Activated CD8-positive, alpha-beta T cell treated with anti-CD3 and anti-CD28 coated beads, Interleukin-2, amount 10 ng/mL, durations not matched to agents 7 days and 5 days (primary cell): ENCODE measurements around the gene ADGRE1. TPM values are rescaled to one million over a fixed set of nuclear protein-coding genes. Genes with fewer than 3 reads are reported as not detected.

Source experiments
- ATAC-seq: fragments of 150-1000 bp; cut with Tn5 transposase; one replicate; pipeline ENCODE4 v1.10.0; 2021; ENCODE audit warnings: moderate library complexity
- CTCF ChIA-PET: fragments of 350-600 bp; sonication (Branson Sonifier 250); formaldehyde crosslinking; loops from one replicate; lab custom pipeline; 2021; ENCODE audit warnings: antibody characterized with exemption; lab: Charles Lee
- POLR2A ChIA-PET: fragments of 350-600 bp; sonication (Branson Sonifier 250); formaldehyde crosslinking; loops from one replicate; lab custom pipeline; 2021; ENCODE audit warnings: antibody characterized with exemption; lab: Charles Lee
- DNase-seq: peaks from one replicate; pipeline ENCODE4 v3.0.0-alpha.2; 2020
- H3K27ac Mint-ChIP-seq: one replicate; pipeline ENCODE4 v1.8.0; 2021; ENCODE audit warnings: mild to moderate bottlenecking, mixed read lengths
- H3K27me3 Mint-ChIP-seq: one replicate; pipeline ENCODE4 v1.8.0; 2021; ENCODE audit warnings: low read depth, mixed read lengths
- H3K36me3 Mint-ChIP-seq: one replicate; pipeline ENCODE4 v1.8.0; 2021; ENCODE audit warnings: low read depth, mixed read lengths
- H3K4me1 Mint-ChIP-seq: one replicate; pipeline ENCODE4 v1.8.0; 2021; ENCODE audit warnings: low read depth, mixed read lengths
- H3K4me3 Mint-ChIP-seq: one replicate; pipeline ENCODE4 v1.8.0; 2021; ENCODE audit warnings: mild to moderate bottlenecking, mixed read lengths
- H3K9me3 Mint-ChIP-seq: one replicate; pipeline ENCODE4 v1.8.0; 2022; ENCODE audit warnings: mixed read lengths; ENCODE audit not compliant: insufficient read depth
- total RNA-seq, 2 experiments: library from RNA; stranded (reverse); gene quantifications; one replicate each; pipeline ENCODE4 v1.2.3, GENCODE V29; 2021

Gene ADGRE1
- total RNA-seq, 2 experiments from 2014 or later, result 0.47 to 0.50 TPM

GRCh38 chr19:6914321-6914720 is 26.9 kb downstream of the ADGRE1 start:
- ChIA-PET CTCF (no interaction called here), POLR2A (no interaction called here)
- Mint-ChIP-seq H3K27ac (no peak overlapping the region), H3K4me3 (no peak overlapping the region), H3K36me3 (peaks cover 16% of the 10 kb centered on the region), H3K4me1 (no peaks in the 10 kb centered on the region), H3K27me3 (no peaks in the 10 kb centered on the region), H3K9me3 (peaks cover 10% of the 10 kb centered on the region)
- ATAC-seq (no peak), DNase-seq (no peak)

- DNase-seq (no peak), ATAC-seq (no peak)
- CTCF ChIA-PET, result no interaction called here
- POLR2A ChIA-PET, result no interaction called here
- H3K27me3 Mint-ChIP-seq, result no peaks in the 10 kb centered on the region
- H3K9me3 Mint-ChIP-seq, result peaks cover 10% of the 10 kb centered on the region
- no peak overlapping the region for H3K27ac Mint-ChIP-seq
- peaks cover 18% of the 10 kb centered on the region for H3K36me3 Mint-ChIP-seq
- no peak overlapping the region for H3K4me3 Mint-ChIP-seq
- no peaks in the 10 kb centered on the region for H3K4me1 Mint-ChIP-seq
Measured at GRCh38 chr19:6916952-6917351, 29.6 kb downstream of the ADGRE1 start.

- peaks cover 3% of the 10 kb centered on the region for H3K4me1 Mint-ChIP-seq
- H3K27me3 Mint-ChIP-seq, result no peaks in the 10 kb centered on the region
- peaks cover 7% of the 10 kb centered on the region for H3K36me3 Mint-ChIP-seq
- no peak for DNase-seq
- H3K27ac Mint-ChIP-seq, result no peak overlapping the region
- CTCF ChIA-PET, result no interaction called here
- H3K9me3 Mint-ChIP-seq, result peaks cover 12% of the 10 kb centered on the region
- no peak for ATAC-seq
- no peak overlapping the region for H3K4me3 Mint-ChIP-seq
- POLR2A ChIA-PET, result no interaction called here
Measured at GRCh38 chr19:6925386-6925785, 38.0 kb downstream of the ADGRE1 start.

- DNase-seq, result no peak
- Mint-ChIP-seq H3K4me1 (peaks cover 3% of the 10 kb centered on the region), H3K27me3 (no peaks in the 10 kb centered on the region), H3K9me3 (peaks cover 15% of the 10 kb centered on the region), H3K4me3 (no peak overlapping the region), H3K36me3 (peaks cover 7% of the 10 kb centered on the region), H3K27ac (no peak overlapping the region)
- ChIA-PET CTCF (interaction anchor here (0.7 kb wide), 1 partner anchor 144 kb away, joined by 3 read pairs; the partner anchor contains the start of gene ZNF557), POLR2A (interaction anchor here (0.6 kb wide), 2 partner anchors 51 to 1733 kb away, joined by 3 to 4 read pairs; no protein-coding TSS in a partner anchor)
- ATAC-seq, result no peak
Measured at GRCh38 chr19:6925801-6926751, 38.7 kb downstream of the ADGRE1 start.

- Mint-ChIP-seq H3K27me3 (no peaks in the 10 kb centered on the region), H3K27ac (no peak overlapping the region), H3K9me3 (peaks cover 17% of the 10 kb centered on the region), H3K36me3 (peaks cover 4% of the 10 kb centered on the region), H3K4me3 (no peak overlapping the region), H3K4me1 (peaks cover 3% of the 10 kb centered on the region)
- ATAC-seq (no peak), DNase-seq (no peak)
- CTCF ChIA-PET, result interaction anchor here (2.4 kb wide), 1 partner anchor 67 kb away, joined by 10 read pairs; no protein-coding TSS in a partner anchor
- POLR2A ChIA-PET, result no interaction called here
Measured at GRCh38 chr19:6930190-6930589, 42.8 kb downstream of the ADGRE1 start.

- POLR2A ChIA-PET, result no interaction called here
- no peaks in the 10 kb centered on the region for H3K4me1 Mint-ChIP-seq
- no peak for ATAC-seq
- no peak overlapping the region for H3K4me3 Mint-ChIP-seq
- H3K36me3 Mint-ChIP-seq, result peaks cover under 1% of the 10 kb centered on the region
- CTCF ChIA-PET, result no interaction called here
- H3K27me3 Mint-ChIP-seq, result no peaks in the 10 kb centered on the region
- no peak overlapping the region for H3K27ac Mint-ChIP-seq
- peaks cover 13% of the 10 kb centered on the region for H3K9me3 Mint-ChIP-seq
- no peak for DNase-seq
Measured at GRCh38 chr19:6935069-6935468, 47.7 kb downstream of the ADGRE1 start.

- ATAC-seq (no peak), DNase-seq (no peak)
- Mint-ChIP-seq H3K36me3 (peaks cover 3% of the 10 kb centered on the region), H3K27ac (no peak overlapping the region), H3K9me3 (peaks cover 13% of the 10 kb centered on the region), H3K27me3 (no peaks in the 10 kb centered on the region), H3K4me1 (no peaks in the 10 kb centered on the region), H3K4me3 (no peak overlapping the region)
- POLR2A ChIA-PET, result no interaction called here
- CTCF ChIA-PET, result no interaction called here
Measured at GRCh38 chr19:6935618-6936017, 48.2 kb downstream of the ADGRE1 start.

GRCh38 chr19:6945733-6946132 is 58.4 kb downstream of the ADGRE1 start:
- H3K4me3 Mint-ChIP-seq, result no peak overlapping the region
- ATAC-seq, result peak; percentile 55

GRCh38 chr19:6947745-6948144 is 60.4 kb downstream of the ADGRE1 start:
- peak overlapping the region; percentile 54 for H3K27ac Mint-ChIP-seq
- peak; percentile 79 for ATAC-seq
- H3K9me3 Mint-ChIP-seq, result no peaks in the 10 kb centered on the region
- no peaks in the 10 kb centered on the region for H3K36me3 Mint-ChIP-seq
- H3K4me3 Mint-ChIP-seq, result no peak overlapping the region
- no peaks in the 10 kb centered on the region for H3K27me3 Mint-ChIP-seq
- DNase-seq, result peak; percentile 66
- ChIA-PET POLR2A (interaction anchor here (0.6 kb wide), 1 partner anchor 151 kb away, joined by 3 read pairs; no protein-coding TSS in a partner anchor), CTCF (interaction anchor here (0.8 to 1.2 kb wide), 3 partner anchors 15 to 65 kb away, joined by 3 to 4 read pairs (median 3); no protein-coding TSS in a partner anchor)
- peaks cover 15% of the 10 kb centered on the region for H3K4me1 Mint-ChIP-seq

More at GRCh38 chr19:6945733-6946132, 58.4 kb downstream of the ADGRE1 start:
- POLR2A ChIA-PET, result no interaction called here
- H3K27me3 Mint-ChIP-seq, result no peaks in the 10 kb centered on the region
- CTCF ChIA-PET, result interaction anchor here (1.7 kb wide), 1 partner anchor 18 kb away, joined by 4 read pairs; no protein-coding TSS in a partner anchor
- no peak for DNase-seq
- H3K27ac Mint-ChIP-seq, result no peak overlapping the region
- H3K36me3 Mint-ChIP-seq, result no peaks in the 10 kb centered on the region
- no peaks in the 10 kb centered on the region for H3K9me3 Mint-ChIP-seq
- H3K4me1 Mint-ChIP-seq, result peaks cover 15% of the 10 kb centered on the region

GRCh38 chr19:6948884-6949283 is 61.5 kb downstream of the ADGRE1 start:
- DNase-seq, result no peak
- CTCF ChIA-PET, result interaction anchor here (0.6 to 1.2 kb wide), 3 partner anchors 14 to 123 kb away, joined by 3 to 4 read pairs (median 3); no protein-coding TSS in a partner anchor

GRCh38 chr19:6952956-6953355 is 65.6 kb downstream of the ADGRE1 start:
- CTCF ChIA-PET, result interaction anchor here (1.7 to 2.1 kb wide), 3 partner anchors 10 to 12 kb away, joined by 5 to 8 read pairs (median 6); no protein-coding TSS in a partner anchor
- DNase-seq (no peak), ATAC-seq (no peak)
- Mint-ChIP-seq H3K4me1 (peaks cover 6% of the 10 kb centered on the region), H3K4me3 (no peak overlapping the region), H3K27me3 (peaks cover 3% of the 10 kb centered on the region), H3K9me3 (peaks cover 6% of the 10 kb centered on the region), H3K36me3 (no peaks in the 10 kb centered on the region), H3K27ac (no peak overlapping the region)
- POLR2A ChIA-PET, result no interaction called here

More at GRCh38 chr19:6948884-6949283, 61.5 kb downstream of the ADGRE1 start:
- H3K9me3 Mint-ChIP-seq, result no peaks in the 10 kb centered on the region
- no peak overlapping the region for H3K4me3 Mint-ChIP-seq
- peaks cover 15% of the 10 kb centered on the region for H3K4me1 Mint-ChIP-seq
- no peaks in the 10 kb centered on the region for H3K27me3 Mint-ChIP-seq
- no peaks in the 10 kb centered on the region for H3K36me3 Mint-ChIP-seq
- no peak for ATAC-seq
- POLR2A ChIA-PET, result no interaction called here
- H3K27ac Mint-ChIP-seq, result no peak overlapping the region

GRCh38 chr19:6955082-6955481 is 67.7 kb downstream of the ADGRE1 start:
- H3K27ac Mint-ChIP-seq, result no peak overlapping the region
- peaks cover 3% of the 10 kb centered on the region for H3K27me3 Mint-ChIP-seq
- DNase-seq (no peak), ATAC-seq (no peak)
- no peak overlapping the region for H3K4me3 Mint-ChIP-seq
- H3K4me1 Mint-ChIP-seq, result no peaks in the 10 kb centered on the region
- H3K9me3 Mint-ChIP-seq, result peaks cover 6% of the 10 kb centered on the region
- H3K36me3 Mint-ChIP-seq, result no peaks in the 10 kb centered on the region
- CTCF ChIA-PET, result interaction anchor here (1.3 kb wide), 1 partner anchor 146 kb away, joined by 4 read pairs; no protein-coding TSS in a partner anchor
- POLR2A ChIA-PET, result no interaction called here
